IPS-18c (cell line): ENCODE measurements around the gene C20orf173.
A peak's percentile ranks its signal among the peaks of the same experiment; 100 is the strongest.
"Not testable (repeated sequence)": the region's sequence is repeated elsewhere in the genome, so short reads cannot be mapped to it uniquely, and the experiment has no call there.

Experiments
- H3K4me3 ChIP-seq: 2 replicates; pipeline ENCODE4 v1.7.0; 2013; ENCODE audit warnings: low read depth, mild to moderate bottlenecking, low read length, moderate library complexity; ENCODE audit not compliant: insufficient read depth
- H3K9me3 ChIP-seq: one replicate; pipeline ENCODE4 v1.6.1; 2013; ENCODE audit warnings: mild to moderate bottlenecking, low read length, moderate library complexity; ENCODE audit not compliant: control insufficient read depth, insufficient read depth

C20orf173 gene

DNA sequence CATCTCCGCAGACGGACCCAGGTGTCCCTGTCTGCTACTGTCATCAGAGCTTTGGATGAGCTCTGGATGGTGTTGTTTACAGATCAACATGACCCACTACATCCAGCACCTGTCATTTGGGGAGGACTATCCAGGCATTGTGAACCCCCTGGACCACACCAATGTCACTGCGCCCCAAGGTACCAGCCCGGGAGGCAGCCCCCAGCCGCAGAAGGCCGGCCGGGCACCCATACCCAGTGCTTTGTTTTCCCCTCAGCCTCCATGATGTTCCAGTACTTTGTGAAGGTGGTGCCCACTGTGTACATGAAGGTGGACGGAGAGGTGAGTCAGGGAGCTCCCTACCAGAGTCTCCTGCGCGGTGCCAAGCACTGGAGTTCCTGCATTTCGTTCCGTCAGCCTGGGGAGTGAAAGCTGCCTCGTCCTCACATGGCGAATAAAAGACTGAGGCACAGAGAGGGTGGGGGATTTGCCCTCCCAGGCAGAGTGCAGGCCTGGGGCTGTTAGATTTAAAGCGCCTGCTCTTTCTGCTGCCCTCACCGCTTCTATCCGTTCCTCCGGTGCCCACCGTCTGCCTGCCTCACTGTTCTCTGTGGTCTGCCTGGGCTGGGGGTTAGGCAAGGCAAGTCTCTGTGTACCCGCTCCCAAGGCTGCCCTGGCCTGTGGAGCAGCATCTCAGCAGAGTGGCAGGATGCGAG is 26.6 kb upstream of the C20orf173 start:
- no peaks in the 10 kb centered on the region for H3K9me3 ChIP-seq
- H3K4me3 ChIP-seq: no peak overlapping the region

DNA sequence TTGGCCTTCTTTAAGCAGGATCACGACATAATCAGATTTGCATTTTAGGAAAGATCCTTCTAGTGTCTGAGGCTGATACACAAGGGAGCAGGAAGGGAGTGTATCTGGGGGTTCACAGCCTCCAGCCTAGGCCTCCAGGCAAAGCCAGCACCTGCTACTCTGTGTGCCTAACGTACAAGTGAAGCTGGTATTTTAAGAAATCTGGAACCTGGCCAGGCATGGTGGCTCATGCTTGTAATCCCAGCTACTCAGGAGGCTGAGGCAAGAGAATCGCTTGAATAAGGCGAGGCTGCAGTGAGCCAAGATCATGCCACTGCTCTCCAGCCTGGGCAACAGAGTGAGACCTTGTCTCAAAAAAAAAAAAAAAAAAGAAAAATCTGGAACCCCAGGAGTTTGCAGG is 26.0 kb upstream of the C20orf173 start:
- H3K4me3 ChIP-seq, H3K9me3 ChIP-seq: not testable (repeated sequence)

DNA sequence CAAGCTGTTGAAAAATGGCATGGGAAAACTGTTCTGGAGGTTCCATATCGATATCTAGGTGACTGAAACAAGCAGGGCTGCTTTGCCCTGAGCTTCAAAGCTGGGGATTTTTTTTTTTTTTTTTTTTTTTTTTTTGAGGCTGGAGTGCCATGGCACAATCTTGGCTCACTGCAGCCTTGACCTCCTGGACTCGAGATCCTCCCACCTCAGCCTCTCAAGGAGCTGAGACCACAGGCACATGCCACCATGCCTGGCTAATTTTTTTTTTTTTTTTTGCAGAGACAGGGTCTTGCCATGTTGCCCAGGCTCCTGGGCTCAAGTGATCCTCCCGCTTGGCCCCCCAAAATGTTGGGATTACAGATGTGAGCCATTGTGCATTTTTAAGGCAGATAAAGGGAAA is 23.5 kb upstream of the C20orf173 start:
- H3K4me3 ChIP-seq: no peak overlapping the region
- H3K9me3 ChIP-seq: no peaks in the 10 kb centered on the region

DNA sequence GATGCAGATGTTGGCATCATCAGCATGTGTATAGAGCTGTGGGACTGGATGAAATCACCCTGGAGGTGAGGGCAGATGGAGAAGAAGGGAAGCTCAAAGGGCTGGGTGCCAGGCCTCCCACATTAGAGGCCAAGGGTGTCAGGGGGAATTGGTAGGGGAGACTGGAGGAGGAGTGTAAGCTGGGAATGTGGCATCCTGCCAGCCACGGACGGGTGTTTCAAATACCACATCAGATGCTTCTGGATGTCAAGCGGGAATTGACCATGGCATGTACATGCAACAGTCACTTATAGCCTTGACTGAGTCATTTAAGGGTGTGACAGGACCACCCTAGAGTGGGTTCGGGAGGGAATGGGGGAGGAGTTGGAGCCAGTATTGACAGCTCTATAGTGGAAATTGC is 22.1 kb upstream of the C20orf173 start:
- Histone ChIP-seq H3K9me3 (no peaks in the 10 kb centered on the region), H3K4me3 (no peak overlapping the region)

DNA sequence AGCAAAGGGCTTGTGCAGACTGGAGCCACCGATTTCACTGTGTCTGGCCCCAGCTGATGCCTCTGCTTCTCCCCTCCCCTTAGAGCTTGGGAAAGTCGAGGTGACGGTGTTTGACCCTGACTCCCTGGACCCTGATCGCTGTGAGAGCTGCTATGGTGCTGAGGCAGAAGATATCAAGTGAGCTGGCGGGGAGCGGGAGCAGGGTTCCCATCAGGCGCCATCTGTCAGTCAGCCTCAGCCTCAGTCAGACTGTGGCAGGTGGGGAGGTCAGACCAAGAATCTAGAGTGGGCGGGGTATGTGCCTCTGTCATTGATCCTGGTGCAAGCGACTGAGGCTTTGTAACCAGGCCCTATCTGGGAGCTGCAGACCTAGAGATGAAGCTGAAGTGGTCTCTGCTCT is 17.9 kb upstream of the C20orf173 start:
- no peaks in the 10 kb centered on the region for H3K9me3 ChIP-seq
- no peak overlapping the region for H3K4me3 ChIP-seq

DNA sequence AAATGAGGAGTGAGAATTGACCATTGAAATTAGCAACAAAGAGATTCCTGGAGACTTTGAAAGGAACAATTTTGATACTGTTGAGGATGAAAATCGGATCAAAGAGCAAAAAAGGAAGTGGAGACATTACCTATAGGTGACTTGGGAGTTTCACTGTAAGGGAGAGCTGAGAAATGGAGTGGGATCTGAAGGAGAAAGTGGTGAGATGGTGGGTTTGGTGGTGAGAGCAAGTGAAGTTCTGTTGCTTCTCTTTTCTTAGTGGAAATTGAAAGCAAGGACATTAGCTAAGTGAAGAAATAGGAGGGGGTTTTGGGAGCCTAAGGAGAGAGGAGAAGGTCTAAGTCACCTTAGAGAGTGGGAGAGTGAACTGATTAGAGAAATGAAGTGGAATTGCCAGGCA is 16.7 kb upstream of the C20orf173 start:
- Histone ChIP-seq H3K9me3 (no peaks in the 10 kb centered on the region), H3K4me3 (no peak overlapping the region)

DNA sequence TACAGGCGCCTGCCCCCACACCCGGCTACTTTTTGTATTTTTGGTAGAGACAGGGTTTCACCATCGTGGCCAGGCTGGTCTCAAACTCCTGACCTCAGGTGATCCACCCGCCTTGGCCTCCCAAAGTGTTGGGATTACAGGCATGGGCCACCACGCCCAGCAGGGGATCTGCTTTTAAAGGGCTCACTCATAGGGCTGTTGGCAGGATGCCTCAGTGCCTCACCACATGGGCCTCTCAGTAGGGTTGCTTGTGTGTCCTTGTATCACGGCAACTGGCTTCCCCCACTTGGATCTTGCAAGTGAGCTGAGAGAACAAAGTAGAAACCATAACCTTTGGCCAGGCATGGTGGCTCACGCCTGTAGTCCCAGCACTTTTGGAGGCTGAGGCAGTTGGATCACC is 15.5 kb upstream of the C20orf173 start:
- not testable (repeated sequence) for H3K4me3 ChIP-seq, H3K9me3 ChIP-seq

DNA sequence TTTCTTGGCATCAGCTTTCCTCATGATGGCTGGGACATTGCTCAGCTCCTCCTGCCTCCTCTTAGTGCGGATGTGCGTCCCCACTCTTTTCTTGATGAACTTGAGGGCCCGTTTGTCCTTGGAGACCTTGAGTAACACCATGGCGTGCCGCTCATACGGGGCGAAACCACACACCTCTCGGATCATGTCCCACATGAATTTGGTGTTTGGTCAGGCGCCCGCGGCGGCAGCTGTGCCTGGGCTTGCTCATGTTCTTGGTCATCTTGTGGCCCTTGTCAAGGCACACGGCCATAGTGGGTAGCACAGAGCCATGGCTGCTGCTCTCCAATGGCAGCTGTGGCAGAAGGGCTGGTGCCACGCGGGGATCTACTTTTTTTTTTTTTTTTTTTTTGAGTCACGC is 15.0 kb upstream of the C20orf173 start:
- H3K4me3 ChIP-seq: no peak overlapping the region
- H3K9me3 ChIP-seq: no peaks in the 10 kb centered on the region

DNA sequence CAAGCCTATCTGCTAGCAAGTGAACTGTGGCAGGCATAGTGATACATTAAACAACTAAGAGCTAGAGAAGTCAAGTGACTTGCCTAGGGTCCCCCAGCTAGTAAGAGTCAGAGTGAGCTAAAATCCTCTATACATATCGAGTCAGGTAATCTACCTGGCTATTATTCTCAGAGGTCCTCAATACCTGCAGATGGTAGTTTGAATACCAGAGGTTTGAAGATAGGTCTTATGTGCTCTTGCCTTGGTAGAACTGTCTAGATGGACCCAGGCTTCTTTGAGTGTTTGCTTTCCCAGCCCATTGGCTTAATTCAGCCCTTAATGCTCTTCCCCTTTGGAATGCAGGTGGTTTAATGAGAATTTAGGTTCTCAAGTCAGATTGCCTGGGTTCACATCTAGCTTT is 13.5 kb upstream of the C20orf173 start:
- Histone ChIP-seq H3K9me3 (no peaks in the 10 kb centered on the region), H3K4me3 (0 out of 2 replicates have a peak overlapping the region, but pooled peaks have one; percentile 94)

DNA sequence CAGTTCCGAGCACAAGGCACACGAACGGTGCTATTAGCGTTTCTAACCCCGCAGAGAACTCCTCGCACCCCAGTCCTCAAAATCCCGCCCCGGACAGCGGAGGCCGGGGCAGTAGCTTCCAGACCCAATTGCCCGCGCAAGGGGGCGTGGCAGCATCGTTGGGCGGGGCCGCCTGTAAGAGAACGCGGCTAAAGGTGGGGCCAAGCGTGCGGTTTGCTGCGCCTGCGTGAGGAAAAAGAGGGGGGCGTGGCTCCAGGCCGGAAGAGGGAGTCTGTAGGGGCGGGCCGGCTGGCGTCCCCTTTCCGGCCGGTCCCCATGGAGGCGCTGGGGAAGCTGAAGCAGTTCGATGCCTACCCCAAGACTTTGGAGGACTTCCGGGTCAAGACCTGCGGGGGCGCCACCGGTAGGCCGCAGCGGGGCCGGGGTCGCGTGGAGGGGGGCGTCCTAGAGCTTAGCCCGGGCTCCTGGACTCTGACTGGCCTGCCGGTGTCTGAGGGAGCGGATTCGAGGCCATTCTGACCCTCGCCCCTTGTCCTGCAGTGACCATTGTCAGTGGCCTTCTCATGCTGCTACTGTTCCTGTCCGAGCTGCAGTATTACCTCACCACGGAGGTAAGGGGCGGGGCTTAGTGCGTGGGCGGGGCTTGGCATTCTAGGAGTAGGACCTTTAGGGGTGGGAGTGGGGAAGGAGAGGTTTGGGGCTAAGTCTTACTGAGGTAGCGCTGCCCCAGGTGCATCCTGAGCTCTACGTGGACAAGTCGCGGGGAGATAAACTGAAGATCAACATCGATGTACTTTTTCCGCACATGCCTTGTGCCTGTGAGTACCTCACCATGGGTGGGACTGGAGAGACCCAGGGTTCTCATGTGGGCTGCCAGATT is 12.6 kb upstream of the C20orf173 start, which contains the start of gene ERGIC3:
Gene ERGIC3, plus strand, starts transcription at position 296 of the 880 bp plus-strand sequence. Its CDS starts 20 bp downstream, at position 316.
- Histone ChIP-seq H3K9me3 (no peaks in the 10 kb centered on the region), H3K4me3 (peak within 1 kb of the TSS; percentile 94)

DNA sequence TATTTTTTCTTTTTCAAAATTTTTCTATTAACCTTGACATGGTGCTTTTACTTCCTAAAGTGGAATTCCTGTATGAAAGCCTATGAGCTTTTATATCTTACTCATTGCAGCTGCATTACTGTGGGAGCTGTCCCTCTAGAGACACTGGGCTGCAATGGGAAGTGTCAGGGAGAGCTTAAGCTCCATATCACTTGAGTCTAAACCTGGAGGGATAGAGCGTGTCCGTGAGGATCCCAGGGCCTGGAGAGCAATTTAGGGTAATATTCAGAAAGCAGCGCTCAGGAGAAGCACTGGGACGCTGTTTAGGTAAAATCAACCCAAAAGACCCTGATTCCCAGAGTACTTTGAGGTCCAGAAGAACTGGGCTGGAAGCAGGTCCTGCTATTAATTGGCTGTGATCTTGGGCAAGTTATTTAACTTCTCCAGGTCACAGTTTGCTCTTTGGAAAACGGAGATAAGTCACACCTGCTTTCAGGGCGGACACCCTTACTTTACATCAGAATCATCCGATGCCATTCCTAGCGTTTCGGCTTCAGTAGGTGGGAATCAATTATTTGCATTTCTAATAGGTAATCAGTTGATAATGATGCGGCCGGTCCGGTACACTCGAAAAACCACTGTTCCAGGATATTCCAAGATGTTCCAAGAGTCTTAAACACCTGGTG is 11.8 kb upstream of the C20orf173 start:
- peak overlapping the region; percentile 94; the same call in 1 of the 2 replicates for H3K4me3 ChIP-seq
- H3K9me3 ChIP-seq: no peaks in the 10 kb centered on the region

DNA sequence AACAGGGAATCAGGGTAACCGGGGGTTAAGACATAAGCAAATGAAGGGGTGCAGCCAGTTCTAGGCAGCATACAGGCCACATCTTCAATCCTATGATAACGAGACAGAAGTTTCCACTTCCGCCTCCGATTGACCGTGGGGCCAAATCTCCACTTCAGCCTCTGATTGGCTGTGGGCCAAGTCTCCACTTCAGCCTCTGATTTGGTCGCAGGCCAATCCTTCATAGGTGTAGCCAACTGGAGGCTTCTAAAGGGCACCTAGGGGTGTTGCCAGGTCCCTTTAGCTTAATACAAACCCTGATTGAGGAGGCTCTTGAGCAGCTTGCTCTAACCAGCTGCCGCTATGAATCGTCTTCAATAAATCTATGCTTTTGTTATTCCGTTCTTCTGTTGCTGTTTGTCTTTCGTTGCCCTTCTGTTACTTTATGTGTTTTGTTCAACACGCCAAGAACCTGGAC is 10.3 kb upstream of the C20orf173 start:
- peak overlapping the region; percentile 41; the same call in 1 of the 2 replicates for H3K4me3 ChIP-seq
- no peaks in the 10 kb centered on the region for H3K9me3 ChIP-seq

DNA sequence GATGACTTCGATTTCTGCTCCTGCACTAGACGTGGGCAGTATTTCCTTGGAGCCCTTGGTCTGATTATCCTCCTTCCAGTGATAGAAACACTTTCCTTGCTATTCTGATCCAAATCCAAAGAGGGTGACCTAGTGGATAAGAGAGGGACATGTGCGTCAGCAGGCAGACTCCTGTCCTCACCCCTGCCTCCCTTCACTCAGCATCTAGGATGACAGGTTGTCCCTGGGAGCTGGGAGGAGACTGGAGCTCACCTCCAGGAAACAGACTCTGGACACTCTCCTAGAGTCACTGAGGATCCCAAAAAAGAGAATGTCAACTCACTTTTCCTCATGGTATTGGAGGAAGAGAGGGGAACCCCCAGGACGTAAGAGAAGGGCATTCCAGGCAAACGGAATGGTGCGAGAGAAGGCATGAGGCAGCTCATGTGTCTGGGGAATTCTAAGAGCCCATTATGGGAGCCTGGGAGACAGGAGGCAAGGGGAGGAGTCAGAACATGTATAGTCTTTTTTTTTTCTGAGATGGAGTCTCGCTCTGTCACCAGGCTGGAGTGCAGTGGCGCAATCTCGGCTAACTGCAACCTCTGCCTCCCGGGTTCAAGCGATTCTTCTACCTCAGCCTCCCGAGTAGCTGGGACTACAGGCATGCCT is 2.2 kb downstream of the C20orf173 start:
- H3K9me3 ChIP-seq: peaks cover 2% of the 10 kb centered on the region
- H3K4me3 ChIP-seq: no peak overlapping the region

DNA sequence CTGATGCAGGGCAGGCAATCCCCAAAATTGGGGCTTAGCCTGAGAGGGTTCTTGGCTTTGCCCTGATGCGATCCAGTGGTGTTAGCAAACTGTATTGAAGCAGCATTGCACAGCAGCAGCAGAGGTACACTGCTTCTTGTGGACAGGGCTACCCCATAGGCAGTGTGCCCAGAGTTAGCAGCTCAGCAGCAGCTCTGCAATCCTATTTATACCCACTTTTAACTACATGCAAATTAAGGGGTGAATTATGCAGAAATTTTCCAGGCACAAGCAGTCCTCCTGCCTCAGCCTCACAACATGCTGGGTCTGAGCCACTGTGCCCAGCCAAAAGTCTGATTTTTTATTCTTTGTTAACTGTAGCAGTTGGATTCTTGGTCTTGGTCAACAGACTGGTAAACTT is 3.8 kb downstream of the C20orf173 start:
- Histone ChIP-seq H3K4me3 (no peak overlapping the region), H3K9me3 (peaks cover 2% of the 10 kb centered on the region)

DNA sequence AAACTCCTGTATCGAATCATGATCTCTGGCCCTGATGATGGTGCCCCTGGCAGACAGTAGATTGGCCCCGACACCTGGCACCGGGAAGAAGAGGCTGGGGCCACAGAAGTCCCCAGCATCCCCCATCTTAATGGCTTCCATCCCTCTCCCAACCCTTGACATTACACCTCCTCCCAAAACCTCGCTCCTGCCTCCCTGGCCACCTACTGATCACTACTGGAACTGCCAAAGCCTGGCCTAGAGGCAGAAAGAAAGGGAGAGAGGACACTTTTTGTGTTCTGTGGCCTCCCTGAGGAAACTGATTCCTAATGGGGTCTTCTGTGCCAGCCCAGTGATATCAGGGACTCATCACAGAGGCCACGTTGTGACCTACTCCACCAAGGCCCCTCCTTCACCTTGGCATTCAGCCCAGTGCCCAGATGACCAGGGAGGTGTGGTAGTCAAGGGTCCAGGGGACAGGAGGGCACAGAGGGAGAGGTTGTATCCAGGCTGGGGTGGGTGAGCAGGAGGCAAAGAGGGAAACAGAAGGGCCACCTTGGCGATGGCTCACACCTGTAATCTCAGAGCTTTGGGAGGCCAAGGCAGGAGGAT is 6.1 kb downstream of the C20orf173 start:
- H3K4me3 ChIP-seq: no peak overlapping the region
- H3K9me3 ChIP-seq: peaks cover 2% of the 10 kb centered on the region

DNA sequence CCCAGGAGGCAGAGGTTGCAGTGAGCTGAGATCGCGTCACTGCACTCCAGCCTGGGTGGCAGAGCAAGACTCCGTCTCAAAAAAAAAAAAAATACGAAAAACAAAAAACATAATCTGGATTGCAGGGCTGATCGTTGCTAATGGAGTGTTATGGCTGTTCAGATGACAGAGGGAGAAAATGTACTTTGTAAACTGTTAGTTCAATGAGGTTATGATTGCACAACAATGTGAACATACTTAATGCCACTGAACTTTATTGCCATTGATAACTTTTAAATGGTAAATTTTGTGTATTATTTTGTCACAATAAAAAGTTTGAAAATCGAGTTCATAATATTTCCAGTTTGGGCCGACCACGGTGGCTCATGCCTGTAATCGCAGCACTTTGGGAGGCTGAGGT is 10.5 kb downstream of the C20orf173 start:
- Histone ChIP-seq H3K4me3 (no peak overlapping the region), H3K9me3 (no peaks in the 10 kb centered on the region)

DNA sequence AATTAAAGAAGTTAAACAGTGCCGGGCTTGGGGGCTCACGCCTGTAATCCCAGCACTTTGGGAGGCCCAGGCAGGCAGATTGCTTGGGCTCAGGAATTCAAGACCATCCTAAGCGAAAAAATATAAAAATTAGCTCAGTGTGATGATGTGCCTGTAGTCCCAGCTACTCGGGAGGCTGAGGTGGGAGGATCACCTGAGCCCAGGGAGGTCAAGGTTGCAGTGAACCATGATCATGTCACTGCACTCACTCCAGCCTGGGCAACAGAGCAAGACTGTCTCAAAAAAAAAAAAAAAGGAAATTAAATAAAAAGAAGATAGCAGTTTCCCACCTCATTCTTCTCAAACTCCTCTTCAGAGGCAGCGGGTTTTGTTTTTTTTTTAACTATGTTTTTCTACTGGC is 11.7 kb downstream of the C20orf173 start:
- not testable (repeated sequence) for H3K4me3 ChIP-seq, H3K9me3 ChIP-seq
